GM10248 (cell line): ENCODE measurements around the gene HAT1.
"Not testable (repeated sequence)": the region's sequence is repeated elsewhere in the genome, so short reads cannot be mapped to it uniquely, and the experiment has no call there.

ENCODE experiments used
- CTCF ChIA-PET: fragments of 300-600 bp; sonication (Branson Sonifier 250); formaldehyde crosslinking; extraction: SDS; loops from one replicate; lab custom pipeline; 2021; ENCODE audit warnings: antibody characterized with exemption; lab: Yijun Ruan, JAX
- POLR2A ChIA-PET: fragments of 350-650 bp; sonication (Branson Sonifier 250); formaldehyde crosslinking; extraction: SDS; loops from one replicate; lab custom pipeline; 2020; ENCODE audit warnings: antibody characterized with exemption; lab: Yijun Ruan, JAX
- DNase-seq: peaks from one replicate; pipeline ENCODE4 v3.0.0; 2012; ENCODE audit errors: extremely low spot score
- TF ChIP-seq, protein P1 (sequence below): IDR thresholded peaks from 2 replicates; pipeline ENCODE4 v1.5.1; 2012; ENCODE audit warnings: mild to moderate bottlenecking, low read depth; ENCODE audit errors: extremely low read depth, missing control alignments, control extremely low read depth

Gene HAT1

DNA sequence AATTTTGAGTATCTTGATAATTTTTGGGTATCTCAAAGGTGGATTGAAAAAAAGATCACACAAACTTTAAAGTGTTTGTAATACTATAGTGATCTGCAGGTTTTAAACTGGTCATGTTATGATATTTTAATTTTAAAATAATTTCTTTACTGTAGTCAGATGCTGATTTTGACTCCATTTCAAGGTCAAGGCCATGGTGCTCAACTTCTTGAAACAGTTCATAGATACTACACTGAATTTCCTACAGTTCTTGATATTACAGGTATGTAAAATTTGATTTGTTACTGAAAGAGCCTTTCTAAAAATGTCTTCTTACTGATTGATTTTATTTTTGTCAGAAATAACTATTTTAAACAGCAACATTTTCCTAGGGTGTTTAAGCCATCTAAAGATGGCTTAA, 44.4 kb downstream of the HAT1 start:
- no peak for DNase-seq
- CTCF ChIA-PET = interaction anchor here (1.6 kb wide), 1 partner anchor 21 kb away, joined by 3 read pairs; no protein-coding TSS in a partner anchor
- POLR2A ChIA-PET = no interaction called here

DNA sequence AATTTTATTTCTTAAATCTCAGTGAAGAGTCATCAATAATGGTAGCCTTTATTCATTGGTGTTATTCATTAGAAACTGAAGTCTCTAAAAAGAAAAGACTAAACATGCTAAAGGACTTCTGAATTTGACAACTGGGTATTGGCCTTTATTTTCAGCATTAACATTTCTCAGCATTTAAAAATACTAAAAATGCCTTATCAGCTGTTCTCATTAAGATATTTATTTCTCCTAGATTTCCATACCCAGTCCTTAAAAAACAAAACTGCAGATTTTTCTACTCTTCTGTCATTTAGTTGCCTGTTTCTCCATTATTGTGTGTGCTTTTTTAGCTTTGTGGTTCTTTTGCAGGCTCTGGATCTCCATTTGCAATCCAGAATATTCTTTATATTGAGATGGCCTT, 46.2 kb downstream of the HAT1 start:
- ChIA-PET CTCF (interaction anchor here (1.3 kb wide), 1 partner anchor 11 kb away, joined by 4 read pairs; no protein-coding TSS in a partner anchor), POLR2A (no interaction called here)
- TF ChIP-seq, protein P1, sequence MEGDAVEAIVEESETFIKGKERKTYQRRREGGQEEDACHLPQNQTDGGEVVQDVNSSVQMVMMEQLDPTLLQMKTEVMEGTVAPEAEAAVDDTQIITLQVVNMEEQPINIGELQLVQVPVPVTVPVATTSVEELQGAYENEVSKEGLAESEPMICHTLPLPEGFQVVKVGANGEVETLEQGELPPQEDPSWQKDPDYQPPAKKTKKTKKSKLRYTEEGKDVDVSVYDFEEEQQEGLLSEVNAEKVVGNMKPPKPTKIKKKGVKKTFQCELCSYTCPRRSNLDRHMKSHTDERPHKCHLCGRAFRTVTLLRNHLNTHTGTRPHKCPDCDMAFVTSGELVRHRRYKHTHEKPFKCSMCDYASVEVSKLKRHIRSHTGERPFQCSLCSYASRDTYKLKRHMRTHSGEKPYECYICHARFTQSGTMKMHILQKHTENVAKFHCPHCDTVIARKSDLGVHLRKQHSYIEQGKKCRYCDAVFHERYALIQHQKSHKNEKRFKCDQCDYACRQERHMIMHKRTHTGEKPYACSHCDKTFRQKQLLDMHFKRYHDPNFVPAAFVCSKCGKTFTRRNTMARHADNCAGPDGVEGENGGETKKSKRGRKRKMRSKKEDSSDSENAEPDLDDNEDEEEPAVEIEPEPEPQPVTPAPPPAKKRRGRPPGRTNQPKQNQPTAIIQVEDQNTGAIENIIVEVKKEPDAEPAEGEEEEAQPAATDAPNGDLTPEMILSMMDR = no peak
- DNase-seq = no peak

More for the DNA sequence above, 44.4 kb downstream of the HAT1 start:
- TF ChIP-seq, protein P1 = no peak

DNA sequence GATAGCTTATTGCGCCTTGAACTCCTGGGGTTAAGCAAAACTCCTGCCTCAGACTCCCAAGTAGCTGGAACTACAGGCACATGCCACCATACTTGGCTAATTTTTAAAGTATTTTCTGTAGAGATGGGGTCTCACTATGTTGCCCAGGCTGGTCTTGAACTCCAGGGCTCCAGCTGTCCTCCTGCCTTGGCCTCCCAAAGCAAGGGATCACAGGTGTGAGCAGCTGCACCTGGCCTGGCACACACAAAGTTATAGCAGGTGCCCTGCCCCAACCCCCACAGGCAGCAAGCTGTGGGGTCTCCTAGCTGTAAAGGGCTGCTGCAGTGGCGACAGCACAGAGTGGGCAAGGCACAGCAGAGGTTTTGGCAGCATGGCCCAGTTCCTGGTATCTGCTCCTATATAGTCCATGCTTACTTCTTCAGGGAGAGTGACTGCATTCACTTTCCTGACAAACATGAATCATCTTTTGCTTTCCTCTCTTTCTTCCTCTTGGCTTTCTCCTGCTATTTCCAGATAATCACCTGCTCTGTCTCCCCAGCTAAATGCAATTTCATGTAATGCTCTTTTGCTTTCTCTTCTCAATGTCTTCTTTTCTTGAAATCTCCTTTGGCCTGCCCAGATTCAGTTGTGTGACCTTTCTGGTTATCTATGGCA, 50.2 kb downstream of the HAT1 start:
- ChIA-PET POLR2A (interaction anchor here (0.8 kb wide), 1 partner anchor 987 kb away, joined by 4 read pairs; no protein-coding TSS in a partner anchor), CTCF (interaction anchor here (1.3 to 1.8 kb wide), 2 partner anchors 11 to 14 kb away, joined by 4 read pairs; no protein-coding TSS in a partner anchor)
- TF ChIP-seq, protein P1 = no peak
- DNase-seq = no peak

DNA sequence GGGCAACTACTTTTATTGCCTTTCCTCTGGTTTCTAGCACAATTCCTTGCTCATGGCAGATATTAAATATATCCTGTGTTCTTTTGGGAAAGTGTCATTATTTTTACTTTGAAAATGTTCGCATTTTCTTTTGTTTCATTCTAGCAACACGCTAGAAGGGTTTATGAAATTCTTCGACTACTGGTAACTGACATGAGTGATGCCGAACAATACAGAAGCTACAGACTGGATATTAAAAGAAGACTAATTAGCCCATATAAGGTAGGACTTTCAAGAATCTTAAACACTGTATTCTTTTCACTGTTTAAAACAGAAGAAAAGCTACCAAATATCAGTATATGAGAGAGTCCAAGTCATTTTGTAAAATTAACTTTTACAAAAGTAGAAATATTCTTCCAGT, 56.8 kb downstream of the HAT1 start:
- POLR2A ChIA-PET = no interaction called here
- CTCF ChIA-PET = interaction anchor here (0.6 to 1.0 kb wide), 2 partner anchors 10 to 38 kb away, joined by 3 to 4 read pairs; no protein-coding TSS in a partner anchor
- TF ChIP-seq, protein P1 = no peak

DNA sequence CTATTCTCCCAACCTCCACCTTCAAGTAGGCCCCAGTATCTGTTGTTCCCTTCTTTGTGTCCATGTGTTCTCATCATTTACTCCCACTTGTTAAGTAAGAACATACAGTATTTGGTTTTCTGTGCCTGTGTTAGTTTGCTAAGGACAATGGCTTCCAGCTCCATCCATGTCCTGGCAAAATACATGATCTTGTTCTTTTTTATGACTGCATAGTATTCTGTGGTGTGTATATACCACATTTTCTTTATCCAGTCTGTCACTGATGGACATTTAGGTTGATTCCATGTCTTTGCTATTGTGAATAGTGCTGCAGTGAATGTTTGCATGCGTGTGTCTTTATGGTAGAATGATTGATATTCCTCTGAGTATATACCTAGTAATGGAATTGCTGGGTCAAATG, 61.7 kb downstream of the HAT1 start:
- CTCF ChIA-PET, DNase-seq, POLR2A ChIA-PET: not testable (repeated sequence)

More for the DNA sequence above, 56.8 kb downstream of the HAT1 start:
- no peak for DNase-seq

DNA sequence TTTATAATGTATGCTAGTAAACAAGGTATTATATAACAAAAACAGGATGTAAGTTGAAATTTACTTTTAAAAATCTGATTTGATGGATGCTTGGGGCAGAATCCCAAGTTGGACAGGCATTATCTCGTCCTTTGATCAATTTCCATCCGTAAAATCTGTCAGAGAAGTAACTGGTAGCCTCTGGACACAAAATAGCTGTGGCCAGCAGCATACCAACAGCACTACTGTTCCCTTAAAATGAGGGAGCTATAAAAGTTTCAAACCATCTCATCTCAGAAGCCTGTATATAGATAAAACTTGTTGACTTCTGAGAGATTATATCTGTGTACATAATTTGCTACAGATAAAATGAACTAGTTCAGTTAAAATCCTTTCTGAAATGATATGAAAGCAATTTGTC, 62.8 kb downstream of the HAT1 start:
- TF ChIP-seq, protein P1 = no peak
- DNase-seq = no peak
- ChIA-PET POLR2A (no interaction called here), CTCF (no interaction called here)

DNA sequence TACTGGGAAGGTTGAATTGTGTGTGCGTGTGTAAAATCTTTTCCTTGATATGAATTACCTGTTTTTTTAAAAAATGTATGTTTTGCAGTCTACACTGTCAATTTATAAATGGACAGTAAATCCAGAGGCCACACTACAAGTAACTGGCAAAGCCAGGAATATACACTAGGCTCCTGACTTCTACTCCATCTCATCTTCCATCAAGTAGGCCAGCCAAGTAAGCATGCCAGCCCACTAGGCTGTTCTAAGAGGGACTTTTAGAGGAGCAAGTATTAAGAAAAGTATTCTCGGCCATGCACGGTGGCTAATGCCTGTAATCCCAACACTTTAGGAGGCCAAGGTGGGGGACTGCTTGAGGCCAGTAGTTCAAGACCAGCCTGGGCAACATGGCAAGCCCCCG, 64.5 kb downstream of the HAT1 start:
- ChIA-PET CTCF (interaction anchor here (1.1 kb wide), 1 partner anchor 23 kb away, joined by 3 read pairs; no protein-coding TSS in a partner anchor), POLR2A (no interaction called here)
- DNase-seq = no peak
- TF ChIP-seq, protein P1 = no peak
